Suppressor macrophage treated with lipopolysaccharide for 1 hour (primary cell): ENCODE results near the gene TUBA3E.
"Not testable (repeated sequence)": the region's sequence is repeated elsewhere in the genome, so short reads cannot be mapped to it uniquely, and the experiment has no call there.

Experiments used
- DNase-seq, 3 donors: peaks; one replicate each; pipeline ENCODE4 v3.0.0-alpha.2; 2020 to 2022

The TUBA3E gene

GRCh38 chr2:130190237-130190636, 8.0 kb downstream of the TUBA3E start:
- DNase-seq, result no peak

GRCh38 chr2:130188958-130189357, 9.3 kb downstream of the TUBA3E start:
- DNase-seq, result not testable (repeated sequence)

GRCh38 chr2:130187859-130188792, 10.1 kb downstream of the TUBA3E start:
- not testable (repeated sequence) for DNase-seq

GRCh38 chr2:130187268-130187667, 11.0 kb downstream of the TUBA3E start:
- DNase-seq, result no peak

- DNase-seq, result no peak
Measured at GRCh38 chr2:130186391-130186790, 11.8 kb downstream of the TUBA3E start.

GRCh38 chr2:130185896-130186295, 12.3 kb downstream of the TUBA3E start:
- DNase-seq, result no peak

- DNase-seq, result no peak
Measured at GRCh38 chr2:130185436-130185835, 12.8 kb downstream of the TUBA3E start.

GRCh38 chr2:130183512-130184373, 14.5 kb downstream of the TUBA3E start:
- no peak for DNase-seq

GRCh38 chr2:130182826-130183511, 15.3 kb downstream of the TUBA3E start:
- DNase-seq, result not testable (repeated sequence)

GRCh38 chr2:130181880-130182682, 16.2 kb downstream of the TUBA3E start, which contains the start of gene MZT2B:
Gene MZT2B, plus strand, starts transcription at chr2:130182262. Its CDS starts 21 bp downstream, at chr2:130182283.
- peak; percentile 91 to 96 (median 92) for DNase-seq

GRCh38 chr2:130181325-130181879, 16.8 kb downstream of the TUBA3E start, which contains the start of gene SMPD4:
Gene SMPD4, minus strand, starts transcription at chr2:130181602. Its CDS starts 5,010 bp downstream, at chr2:130176592.
- peak; percentile 98 to 99 (median 98) for DNase-seq

- not testable (repeated sequence) for DNase-seq
Measured at GRCh38 chr2:130180404-130181324, 17.6 kb downstream of the TUBA3E start.

- not testable (repeated sequence) for DNase-seq
Measured at GRCh38 chr2:130174866-130175265, 23.4 kb downstream of the TUBA3E start.

- DNase-seq, result no peak
Measured at GRCh38 chr2:130169896-130170295, 28.3 kb downstream of the TUBA3E start.

GRCh38 chr2:130169163-130169562, 29.1 kb downstream of the TUBA3E start:
- DNase-seq, result not testable (repeated sequence)

- not testable (repeated sequence) for DNase-seq
Measured at GRCh38 chr2:130166611-130167010, 31.6 kb downstream of the TUBA3E start.

- no peak for DNase-seq
Measured at GRCh38 chr2:130165293-130166016, 32.8 kb downstream of the TUBA3E start.

GRCh38 chr2:130162968-130163367, 35.3 kb downstream of the TUBA3E start:
- DNase-seq, result no peak

- DNase-seq, result not testable (repeated sequence)
Measured at GRCh38 chr2:130162486-130162885, 35.8 kb downstream of the TUBA3E start.
